Measurements from ENCODE around the gene SNW1.
A peak's percentile ranks its signal among the peaks of the same experiment; 100 is the strongest.

SNW1 gene

GRCh38 chr14:77710364-77710763 lies 50.6 kb downstream of the SNW1 start:
- H3K4me3 ChIP-seq (ENCODE audit: low read depth, low read length) = peak overlapping the region; percentile 99
- DNase-seq (ENCODE audit: low read depth) = no peak
- TF ChIP-seq MAX (IDR thresholded peaks at IDR 0.05; ENCODE audit: low read depth, low read length) (no peak), POLR2A (IDR thresholded peaks at IDR 0.05; ENCODE audit: extremely low read depth, insufficient read length) (no peak), MYC (IDR thresholded peaks at IDR 0.05; ENCODE audit: low read depth, low read length) (no peak)
- TF ChIP-seq, protein P1, sequence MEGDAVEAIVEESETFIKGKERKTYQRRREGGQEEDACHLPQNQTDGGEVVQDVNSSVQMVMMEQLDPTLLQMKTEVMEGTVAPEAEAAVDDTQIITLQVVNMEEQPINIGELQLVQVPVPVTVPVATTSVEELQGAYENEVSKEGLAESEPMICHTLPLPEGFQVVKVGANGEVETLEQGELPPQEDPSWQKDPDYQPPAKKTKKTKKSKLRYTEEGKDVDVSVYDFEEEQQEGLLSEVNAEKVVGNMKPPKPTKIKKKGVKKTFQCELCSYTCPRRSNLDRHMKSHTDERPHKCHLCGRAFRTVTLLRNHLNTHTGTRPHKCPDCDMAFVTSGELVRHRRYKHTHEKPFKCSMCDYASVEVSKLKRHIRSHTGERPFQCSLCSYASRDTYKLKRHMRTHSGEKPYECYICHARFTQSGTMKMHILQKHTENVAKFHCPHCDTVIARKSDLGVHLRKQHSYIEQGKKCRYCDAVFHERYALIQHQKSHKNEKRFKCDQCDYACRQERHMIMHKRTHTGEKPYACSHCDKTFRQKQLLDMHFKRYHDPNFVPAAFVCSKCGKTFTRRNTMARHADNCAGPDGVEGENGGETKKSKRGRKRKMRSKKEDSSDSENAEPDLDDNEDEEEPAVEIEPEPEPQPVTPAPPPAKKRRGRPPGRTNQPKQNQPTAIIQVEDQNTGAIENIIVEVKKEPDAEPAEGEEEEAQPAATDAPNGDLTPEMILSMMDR (IDR thresholded peaks at IDR 0.05; ENCODE audit: low read depth, low read length) = no peak

DNA sequence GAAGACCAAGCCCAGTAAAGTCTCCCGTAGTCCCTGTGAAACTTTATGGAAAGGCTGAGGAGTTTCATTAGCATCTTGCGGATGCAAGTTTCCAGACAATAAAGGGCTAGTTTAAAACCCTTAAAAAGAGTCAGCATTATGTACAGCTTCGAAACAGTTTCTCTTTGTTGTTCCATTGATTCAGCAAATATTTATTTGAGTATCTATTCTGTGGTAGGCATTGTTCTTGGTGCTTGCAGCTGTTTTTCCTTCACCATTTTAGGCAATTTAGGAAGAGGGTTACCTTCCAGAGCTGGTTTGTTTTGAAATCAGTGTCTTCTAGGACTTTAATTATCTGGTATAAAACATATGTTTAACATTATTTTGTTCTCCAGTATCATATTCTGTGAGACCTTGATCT lies 51.5 kb downstream of the SNW1 start:
- H3K4me3 ChIP-seq (ENCODE audit: low read depth, low read length) = peak overlapping the region; percentile 99
- DNase-seq (ENCODE audit: low read depth) = no peak
- TF ChIP-seq, protein P1 (IDR thresholded peaks at IDR 0.05; ENCODE audit: low read depth, low read length) = no peak
- no peak for TF ChIP-seq MAX (IDR thresholded peaks at IDR 0.05; ENCODE audit: low read depth, low read length)
- TF ChIP-seq POLR2A (IDR thresholded peaks at IDR 0.05; ENCODE audit: extremely low read depth, insufficient read length) = no peak
- no peak for TF ChIP-seq MYC (IDR thresholded peaks at IDR 0.05; ENCODE audit: low read depth, low read length)

GRCh38 chr14:77708749-77709148 lies 52.2 kb downstream of the SNW1 start:
- TF ChIP-seq MYC (IDR thresholded peaks at IDR 0.05; ENCODE audit: low read depth, low read length) (no peak), MAX (IDR thresholded peaks at IDR 0.05; ENCODE audit: low read depth, low read length) (no peak), POLR2A (IDR thresholded peaks at IDR 0.05; ENCODE audit: extremely low read depth, insufficient read length) (no peak)
- TF ChIP-seq, protein P1 (IDR thresholded peaks at IDR 0.05; ENCODE audit: low read depth, low read length) = no peak
- DNase-seq (ENCODE audit: low read depth) = no peak

DNA sequence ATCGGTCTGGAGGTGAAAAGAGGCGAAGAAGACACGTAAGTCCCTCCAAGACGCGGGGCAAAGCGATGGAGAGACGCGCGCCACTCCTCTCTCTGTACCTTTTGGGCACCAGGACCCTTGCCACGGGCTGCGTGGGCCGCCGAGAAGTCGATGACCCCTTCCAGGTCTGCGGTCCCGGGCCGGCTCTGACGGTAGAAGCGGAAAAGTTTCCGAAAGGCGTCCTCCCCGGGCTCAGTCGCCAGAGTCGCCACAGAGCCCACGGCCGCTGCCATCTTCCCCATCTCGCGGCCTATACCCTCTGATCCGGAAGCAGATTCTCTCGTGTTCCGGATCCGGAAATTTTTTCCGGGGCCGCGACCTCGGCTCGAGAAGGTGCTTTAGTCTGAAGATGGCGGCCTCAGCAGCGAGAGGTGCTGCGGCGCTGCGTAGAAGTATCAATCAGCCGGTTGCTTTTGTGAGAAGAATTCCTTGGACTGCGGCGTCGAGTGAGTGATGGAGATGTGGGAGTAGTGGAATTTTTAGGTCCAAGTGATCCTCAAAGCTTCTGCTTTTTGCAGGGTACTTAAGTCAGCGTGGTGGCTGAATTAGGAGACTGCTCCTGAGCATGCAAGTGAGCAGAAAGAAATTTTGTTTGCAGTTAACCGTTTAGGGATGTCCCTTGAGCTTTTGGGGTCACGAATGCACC lies 53.1 kb downstream of the SNW1 start, which contains the start of the genes ALKBH1 and SLIRP:
Gene ALKBH1 (minus strand): TSS at position 300 of the 685 bp plus-strand sequence. CDS start 19 bp downstream, at position 281.
Gene SLIRP (plus strand): TSS at position 380 of the 685 bp plus-strand sequence. CDS start 9 bp downstream, at position 389.
- H3K4me3 ChIP-seq (ENCODE audit: low read depth, low read length) = peak within 1 kb of the TSS; percentile 99
- TF ChIP-seq POLR2A (IDR thresholded peaks at IDR 0.05; ENCODE audit: extremely low read depth, insufficient read length) (peak; percentile 97), MAX (IDR thresholded peaks at IDR 0.05; ENCODE audit: low read depth, low read length) (peak; percentile 51), MYC (IDR thresholded peaks at IDR 0.05; ENCODE audit: low read depth, low read length) (peak; percentile 90)
- TF ChIP-seq, protein P1 (IDR thresholded peaks at IDR 0.05; ENCODE audit: low read depth, low read length) = no peak
- DNase-seq (ENCODE audit: low read depth) = peak; percentile 87

More at GRCh38 chr14:77708749-77709148, 52.2 kb downstream of the SNW1 start:
- peak overlapping the region; percentile 99 for H3K4me3 ChIP-seq (ENCODE audit: low read depth, low read length)

DNA sequence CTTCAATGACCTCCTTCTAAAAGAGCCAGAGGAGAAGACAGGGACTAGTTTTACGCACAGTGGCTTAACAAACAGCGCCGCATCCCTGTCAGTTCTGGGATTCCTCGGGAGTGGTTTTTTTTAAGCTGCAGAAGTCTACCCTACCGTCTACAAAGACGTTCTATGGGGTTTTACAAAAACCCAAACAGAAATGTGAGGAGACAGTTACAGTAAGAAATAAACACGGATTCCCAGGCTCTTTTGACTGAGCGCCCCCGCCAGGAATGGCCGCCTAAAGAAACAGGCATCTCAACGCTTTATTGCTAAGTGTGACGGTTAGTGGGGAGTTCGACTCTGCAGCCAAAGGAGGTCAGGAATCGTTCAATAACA lies 53.6 kb downstream of the SNW1 start:
- H3K4me3 ChIP-seq (ENCODE audit: low read depth, low read length) = peak overlapping the region; percentile 99
- no peak for TF ChIP-seq POLR2A (IDR thresholded peaks at IDR 0.05; ENCODE audit: extremely low read depth, insufficient read length)
- TF ChIP-seq, protein P1 (IDR thresholded peaks at IDR 0.05; ENCODE audit: low read depth, low read length) = peak; percentile 14
- DNase-seq (ENCODE audit: low read depth) = peak; percentile 56

All from NB4 (cell line).